Hair follicle dermal papilla cell (primary cell): ENCODE data around the gene AWAT2. TPM values are rescaled to one million over a fixed set of nuclear protein-coding genes. Genes with fewer than 3 reads are reported as not detected.

Source experiments
- small RNA-seq: library from RNA; depleted of rRNA; stranded (forward); fragments of <200 nt; gene quantifications from one replicate; pipeline ENCODE3, GENCODE V24; 2012
- total RNA-seq: library from RNA; depleted of rRNA; stranded (reverse); fragments of >200 nt; gene quantifications from 2 replicates; pipeline ENCODE4 v1.2.3, GENCODE V29; 2012

Gene AWAT2
- total RNA-seq = not detected in 2 replicates

GRCh38 chrX:70049925-70050324, at the start of gene AWAT2:
Gene AWAT2 (minus strand): TSS chrX:70049938. CDS start chrX:70049932, 6 bp downstream.

GRCh38 chrX:70062076-70062475, 12.3 kb upstream of the AWAT2 start, which contains the start of gene OTUD6A:
Gene OTUD6A (plus strand): TSS chrX:70062457. CDS start chrX:70062525, 68 bp downstream.

Small RNA genes within 50 kb of the gene (small RNA-seq; reads per million reads assigned to genes)
- gene MIR676 = 1.5 reads per million, percentile 35 among the genes with 10 or more reads in this experiment

Other genes starting within 250 kb of the AWAT2 start
- not detected in 2 replicates for gene OTUD6A, start 12.5 kb upstream of the AWAT2 start, total RNA-seq
- 60.4 and 62.6 TPM in 2 replicates for gene IGBP1, start 83.5 kb upstream of the AWAT2 start, total RNA-seq
- not detected in 2 replicates for gene DGAT2L6, start 127.5 kb upstream of the AWAT2 start, total RNA-seq
- not detected in 2 replicates for gene AWAT1, start 184.7 kb upstream of the AWAT2 start, total RNA-seq
- gene P2RY4, start 210.3 kb upstream of the AWAT2 start, total RNA-seq = 0.32 TPM in 1 of 2 replicates, not detected in the other
- gene ARR3, start 218.4 kb upstream of the AWAT2 start, total RNA-seq = not detected in 2 replicates
- gene RAB41, start 232.2 kb upstream of the AWAT2 start, total RNA-seq = not detected in 2 replicates
- gene PDZD11, start 240.0 kb upstream of the AWAT2 start, total RNA-seq = 46.4 and 50.6 TPM in 2 replicates
- gene KIF4A, start 240.2 kb upstream of the AWAT2 start, total RNA-seq = 1.5 and 2.3 TPM in 2 replicates